Brain microvascular endothelial cell (primary cell): ENCODE data around the gene PIP4K2A.

ENCODE experiments used
- DNase-seq: peaks from one replicate; pipeline ENCODE4 v3.0.0-alpha.2; 2020
- H3K27ac ChIP-seq: fragments of 250-450 bp; sonication (Bioruptor Pico); 2 replicates; pipeline ENCODE4 v1.5.1; 2020; ENCODE audit warnings: mild to moderate bottlenecking, moderate library complexity
- H3K27me3 ChIP-seq: fragments of 250-450 bp; sonication (Bioruptor Pico); replicated peaks from 2 replicates; pipeline ENCODE4 v1.5.1; 2020; ENCODE audit warnings: mild to moderate bottlenecking
- H3K36me3 ChIP-seq: fragments of 250-450 bp; sonication (Bioruptor Pico); replicated peaks from 2 replicates; pipeline ENCODE4 v1.5.1; 2020; ENCODE audit warnings: mild to moderate bottlenecking
- H3K4me3 ChIP-seq: 2 replicates; pipeline ENCODE4 v1.5.1; 2011; ENCODE audit warnings: low read depth, mild to moderate bottlenecking, control low read depth, low read length, moderate library complexity
- CTCF ChIP-seq: IDR thresholded peaks from 2 replicates; pipeline ENCODE4 v1.5.1; 2011; ENCODE audit warnings: low read depth, mild to moderate bottlenecking, moderate library complexity, low read length, control low read depth, inconsistent platforms; ENCODE audit errors: missing control alignments
- in situ Hi-C: cut with HindIII; loops from 2 replicates; pipeline ENCODE4 v1.10.0; 2017; ENCODE audit warnings: low sequenced_read_pairs, low pct_ligation_motif_present

The PIP4K2A gene

GRCh38 chr10:22648547-22648961 is 65.8 kb downstream of the PIP4K2A start:
- no peak for DNase-seq
- in situ Hi-C loops, result no loop called here
- no peaks in the 10 kb centered on the region for H3K27me3 ChIP-seq
- H3K36me3 ChIP-seq, result no peaks in the 10 kb centered on the region
- no peak for TF ChIP-seq CTCF
- H3K27ac ChIP-seq, result no peak overlapping the region
- H3K4me3 ChIP-seq, result no peak overlapping the region

- no peak for TF ChIP-seq CTCF
- Histone ChIP-seq H3K27me3 (no peaks in the 10 kb centered on the region), H3K27ac (no peak overlapping the region), H3K4me3 (no peak overlapping the region), H3K36me3 (no peaks in the 10 kb centered on the region)
- no peak for DNase-seq
- in situ Hi-C loops, result no loop called here
These were observed 67.1 kb downstream of the PIP4K2A start for GRCh38 chr10:22647244-22647643.

DNA sequence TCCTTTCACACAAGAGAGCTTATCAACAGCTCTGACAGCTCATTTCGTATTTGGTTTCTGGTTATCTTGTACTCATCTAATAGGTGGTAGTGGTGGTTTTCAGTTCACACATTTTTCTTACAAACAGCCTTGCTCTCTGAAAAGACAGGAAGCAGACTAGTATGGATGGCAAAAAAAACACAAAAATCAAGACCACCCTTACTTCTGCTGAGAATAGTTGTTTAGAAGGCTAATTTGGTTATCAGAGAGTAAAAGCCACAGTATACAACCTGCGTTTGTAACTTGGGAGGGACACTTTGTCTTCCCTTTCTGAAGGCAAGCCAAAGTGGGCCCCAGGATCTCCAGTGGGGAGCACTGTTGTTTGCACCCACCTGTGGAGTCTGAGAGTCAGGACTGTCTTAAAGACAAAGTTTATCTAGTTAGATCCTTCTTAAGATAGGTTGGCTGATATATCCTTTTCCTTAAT is 68.0 kb downstream of the PIP4K2A start:
- no peak overlapping the region for H3K27ac ChIP-seq
- no peak for DNase-seq
- TF ChIP-seq CTCF, result no peak
- no peaks in the 10 kb centered on the region for H3K27me3 ChIP-seq
- no peak overlapping the region for H3K4me3 ChIP-seq
- no peaks in the 10 kb centered on the region for H3K36me3 ChIP-seq
- in situ Hi-C loops, result no loop called here

DNA sequence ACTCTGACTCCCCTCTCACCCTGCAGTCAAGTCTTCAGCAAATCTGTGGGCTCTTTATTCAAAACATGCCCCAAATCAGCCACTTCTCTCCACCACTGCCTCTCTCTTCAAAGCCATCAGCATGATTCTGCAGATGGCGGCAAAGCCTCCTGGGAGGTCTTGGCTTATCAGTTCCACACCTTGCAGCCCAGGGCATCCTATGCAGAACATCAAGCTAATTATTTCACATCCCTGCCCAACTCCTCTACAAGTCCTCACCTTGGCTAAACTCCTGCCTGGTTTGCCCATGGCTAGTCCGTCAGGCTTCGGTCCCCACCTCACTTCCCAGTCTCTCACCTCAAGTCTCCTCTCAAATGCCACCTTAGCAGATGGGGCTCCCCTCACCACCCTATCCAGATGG is 70.2 kb downstream of the PIP4K2A start:
- Histone ChIP-seq H3K27ac (no peak overlapping the region), H3K36me3 (no peaks in the 10 kb centered on the region), H3K4me3 (no peak overlapping the region), H3K27me3 (no peaks in the 10 kb centered on the region)
- TF ChIP-seq CTCF, result no peak
- DNase-seq, result no peak
- in situ Hi-C loops, result no loop called here

GRCh38 chr10:22643775-22644174 is 70.6 kb downstream of the PIP4K2A start:
- H3K27ac ChIP-seq, result no peak overlapping the region

More at GRCh38 chr10:22643775-22644174, 70.6 kb downstream of the PIP4K2A start:
- H3K27me3 ChIP-seq, result no peaks in the 10 kb centered on the region
- TF ChIP-seq CTCF, result no peak
- in situ Hi-C loops, result no loop called here
- no peak overlapping the region for H3K4me3 ChIP-seq
- DNase-seq, result no peak
- no peaks in the 10 kb centered on the region for H3K36me3 ChIP-seq
